DND-41 (cell line): ENCODE measurements around the gene ICAM2.
"Not testable (repeated sequence)": the region's sequence is repeated elsewhere in the genome, so short reads cannot be mapped to it uniquely, and the experiment has no call there.

Experiments used
- ATAC-seq: fragments of 200-7000 bp; cut with Tn5 transposase; 3 replicates; pipeline ENCODE4 v1.9.1; 2021; ENCODE audit warnings: low read depth; ENCODE audit not compliant: insufficient read depth
- DNase-seq: peaks from one replicate; pipeline ENCODE4 v3.0.0-alpha.2; 2020
- H2AFZ ChIP-seq: 2 replicates; pipeline ENCODE4 v1.6.0; 2012; ENCODE audit warnings: low read depth, low read length
- H3K27ac ChIP-seq: 2 replicates; pipeline ENCODE4 v1.5.1; 2012; ENCODE audit warnings: low read length, inconsistent platforms
- H3K27me3 ChIP-seq: fragments of 200-600 bp; sonication (generic); 2 replicates; pipeline ENCODE4 v1.6.0; 2012; ENCODE audit warnings: low read length, mild to moderate bottlenecking, inconsistent platforms; ENCODE audit not compliant: insufficient read depth, poor library complexity
- H3K36me3 ChIP-seq: 2 replicates; pipeline ENCODE4 v1.5.1; 2012; ENCODE audit warnings: low read length, inconsistent platforms; ENCODE audit not compliant: insufficient read depth
- H3K4me1 ChIP-seq: 2 replicates; pipeline ENCODE4 v1.5.1; 2012; ENCODE audit warnings: mild to moderate bottlenecking, low read length; ENCODE audit not compliant: insufficient read depth
- H3K4me2 ChIP-seq: 2 replicates; pipeline ENCODE4 v1.6.0; 2012; ENCODE audit warnings: mild to moderate bottlenecking, moderate library complexity, low read length, inconsistent platforms; ENCODE audit not compliant: insufficient read depth
- H3K4me3 ChIP-seq, 2 experiments: fragments of 200-600 bp in 1 of 2; shearing (Covaris generic) in 1 of 2; 2 replicates each; pipeline ENCODE4 v1.5.1; 2012 to 2016; ENCODE audit warnings: inconsistent platforms in 2 of 2, low read length in 2 of 2, mild to moderate bottlenecking in 2 of 2, low read depth in 1 of 2, moderate library complexity in 1 of 2
- H3K79me2 ChIP-seq: 2 replicates; pipeline ENCODE4 v1.6.0; 2012; ENCODE audit warnings: low read length, inconsistent platforms; ENCODE audit not compliant: insufficient read depth
- H3K9ac ChIP-seq: 2 replicates; pipeline ENCODE4 v1.6.0; 2012; ENCODE audit warnings: low read depth, mild to moderate bottlenecking, inconsistent platforms, low read length, moderate library complexity
- H3K9me3 ChIP-seq: 2 replicates; pipeline ENCODE4 v1.5.1; 2012; ENCODE audit warnings: low read length, moderate library complexity, mild to moderate bottlenecking, inconsistent platforms; ENCODE audit not compliant: insufficient read depth, severe bottlenecking
- H4K20me1 ChIP-seq: 2 replicates; pipeline ENCODE4 v1.6.0; 2012; ENCODE audit warnings: low read length; ENCODE audit not compliant: insufficient read depth
- EZH2 ChIP-seq: IDR thresholded peaks from 3 replicates; pipeline ENCODE4 v1.6.1; 2012; ENCODE audit warnings: borderline replicate concordance, low read depth, mild to moderate bottlenecking, moderate library complexity, low read length, inconsistent platforms; ENCODE audit not compliant: severe bottlenecking
- TF ChIP-seq, protein P1 (sequence below): IDR thresholded peaks from 2 replicates; pipeline ENCODE4 v1.5.1; 2012; ENCODE audit warnings: borderline replicate concordance, low read length, moderate library complexity, mild to moderate bottlenecking; ENCODE audit not compliant: poor library complexity, severe bottlenecking; ENCODE audit errors: extremely low read depth

Gene ICAM2

GRCh38 chr17:64024781-64025731 lies 4.6 kb upstream of the ICAM2 start:
- H3K79me2 ChIP-seq: peaks cover 4% of the 10 kb centered on the region
- no peak overlapping the region for H3K9ac ChIP-seq
- 0 out of 2 replicates have a peak overlapping the region, but pooled peaks have one; percentile 59 for H2AFZ ChIP-seq
- no peak for ATAC-seq
- H3K36me3 ChIP-seq: no peaks in the 10 kb centered on the region
- no peak overlapping the region for H3K4me3 ChIP-seq
- H3K9me3 ChIP-seq: no peaks in the 10 kb centered on the region
- H3K27me3 ChIP-seq: no peaks in the 10 kb centered on the region
- peaks cover 36% of the 10 kb centered on the region for H3K4me1 ChIP-seq
- H3K27ac ChIP-seq: no peak overlapping the region; the same call in 1 of the 2 replicates
- no peak overlapping the region for H3K4me2 ChIP-seq
- TF ChIP-seq EZH2: no peak
- TF ChIP-seq, protein P1, sequence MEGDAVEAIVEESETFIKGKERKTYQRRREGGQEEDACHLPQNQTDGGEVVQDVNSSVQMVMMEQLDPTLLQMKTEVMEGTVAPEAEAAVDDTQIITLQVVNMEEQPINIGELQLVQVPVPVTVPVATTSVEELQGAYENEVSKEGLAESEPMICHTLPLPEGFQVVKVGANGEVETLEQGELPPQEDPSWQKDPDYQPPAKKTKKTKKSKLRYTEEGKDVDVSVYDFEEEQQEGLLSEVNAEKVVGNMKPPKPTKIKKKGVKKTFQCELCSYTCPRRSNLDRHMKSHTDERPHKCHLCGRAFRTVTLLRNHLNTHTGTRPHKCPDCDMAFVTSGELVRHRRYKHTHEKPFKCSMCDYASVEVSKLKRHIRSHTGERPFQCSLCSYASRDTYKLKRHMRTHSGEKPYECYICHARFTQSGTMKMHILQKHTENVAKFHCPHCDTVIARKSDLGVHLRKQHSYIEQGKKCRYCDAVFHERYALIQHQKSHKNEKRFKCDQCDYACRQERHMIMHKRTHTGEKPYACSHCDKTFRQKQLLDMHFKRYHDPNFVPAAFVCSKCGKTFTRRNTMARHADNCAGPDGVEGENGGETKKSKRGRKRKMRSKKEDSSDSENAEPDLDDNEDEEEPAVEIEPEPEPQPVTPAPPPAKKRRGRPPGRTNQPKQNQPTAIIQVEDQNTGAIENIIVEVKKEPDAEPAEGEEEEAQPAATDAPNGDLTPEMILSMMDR: no peak
- no peaks in the 10 kb centered on the region for H4K20me1 ChIP-seq
- DNase-seq: no peak

DNA sequence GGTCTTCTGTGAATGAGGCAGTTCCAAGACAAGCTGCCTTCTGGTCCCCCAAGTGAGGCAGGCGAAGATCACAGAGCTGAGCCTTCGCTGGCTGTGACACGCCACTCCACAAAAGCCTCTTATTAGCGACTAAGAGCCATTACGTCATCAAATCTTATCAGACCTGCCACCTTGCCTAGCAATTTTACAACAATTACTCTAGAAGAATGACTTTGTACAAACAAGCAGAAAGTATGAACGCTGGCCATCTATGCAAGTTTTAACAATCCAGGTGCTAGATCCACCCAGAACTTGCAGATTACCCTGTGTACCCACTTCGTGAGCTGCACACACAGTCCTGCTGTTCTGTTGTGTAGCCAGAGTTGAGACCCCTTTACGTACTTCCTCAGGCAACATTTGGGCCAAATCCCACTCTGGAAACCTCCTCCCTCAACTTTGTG lies 3.8 kb upstream of the ICAM2 start:
- no peaks in the 10 kb centered on the region for H3K27me3 ChIP-seq
- H3K9ac ChIP-seq: no peak overlapping the region
- peak overlapping the region; percentile 16; the same call in 1 of the 2 replicates for H3K27ac ChIP-seq
- H3K4me2 ChIP-seq: no peak overlapping the region
- TF ChIP-seq EZH2: no peak
- TF ChIP-seq, protein P1: no peak
- ATAC-seq (no peak), DNase-seq (no peak)
- no peaks in the 10 kb centered on the region for H4K20me1 ChIP-seq
- peaks cover 12% of the 10 kb centered on the region for H3K79me2 ChIP-seq
- no peaks in the 10 kb centered on the region for H3K36me3 ChIP-seq
- peaks cover 44% of the 10 kb centered on the region for H3K4me1 ChIP-seq
- no peak overlapping the region for H3K4me3 ChIP-seq
- no peak overlapping the region for H2AFZ ChIP-seq
- no peaks in the 10 kb centered on the region for H3K9me3 ChIP-seq

- Histone ChIP-seq H3K9ac (no peak overlapping the region), H3K27ac (0 out of 2 replicates have a peak overlapping the region, but pooled peaks have one; percentile 29), H2AFZ (no peak overlapping the region), H3K9me3 (no peaks in the 10 kb centered on the region), H3K4me1 (peaks cover 58% of the 10 kb centered on the region), H3K4me3 (no peak overlapping the region), H3K27me3 (no peaks in the 10 kb centered on the region), H4K20me1 (no peaks in the 10 kb centered on the region), H3K36me3 (no peaks in the 10 kb centered on the region), H3K4me2 (no peak overlapping the region), H3K79me2 (peaks cover 25% of the 10 kb centered on the region)
- no peak for TF ChIP-seq EZH2
- TF ChIP-seq, protein P1: no peak
- no peak for DNase-seq
- no peak for ATAC-seq
Observed at GRCh38 chr17:64022611-64023063, 2.2 kb upstream of the ICAM2 start.

GRCh38 chr17:64019551-64019961 lies 877 bp downstream of the ICAM2 start:
- H3K4me1 ChIP-seq: peaks cover 72% of the 10 kb centered on the region
- H3K27me3 ChIP-seq, H3K9me3 ChIP-seq, H4K20me1 ChIP-seq, H2AFZ ChIP-seq, ATAC-seq, H3K36me3 ChIP-seq: not testable (repeated sequence)
- peaks cover 48% of the 10 kb centered on the region for H3K79me2 ChIP-seq
- peak overlapping the region; percentile 95 for H3K27ac ChIP-seq
- peak overlapping the region; percentile 89 for H3K4me2 ChIP-seq
- peak overlapping the region; percentile 67 for H3K9ac ChIP-seq
- H3K4me3 ChIP-seq: peak overlapping the region; percentile 43 to 73; a peak in 3 of 4 replicates
- DNase-seq: peak; percentile 42
